HG03571 (cell line): ENCODE data around the gene SLC7A9.
"Not testable (repeated sequence)": the region's sequence is repeated elsewhere in the genome, so short reads cannot be mapped to it uniquely, and the experiment has no call there.

Experiments
- ATAC-seq: cut with Tn5 transposase; IDR thresholded peaks from one replicate; pipeline ENCODE4 v1.9.1; 2021; ENCODE audit not compliant: unreplicated experiment

SLC7A9 gene

GRCh38 chr19:32864318-32865007, 5.1 kb downstream of the SLC7A9 start:
- ATAC-seq, result no peak

- ATAC-seq, result no peak
Measured at GRCh38 chr19:32863841-32864240, 5.7 kb downstream of the SLC7A9 start.

- no peak for ATAC-seq
Measured at GRCh38 chr19:32863301-32863700, 6.3 kb downstream of the SLC7A9 start.

DNA sequence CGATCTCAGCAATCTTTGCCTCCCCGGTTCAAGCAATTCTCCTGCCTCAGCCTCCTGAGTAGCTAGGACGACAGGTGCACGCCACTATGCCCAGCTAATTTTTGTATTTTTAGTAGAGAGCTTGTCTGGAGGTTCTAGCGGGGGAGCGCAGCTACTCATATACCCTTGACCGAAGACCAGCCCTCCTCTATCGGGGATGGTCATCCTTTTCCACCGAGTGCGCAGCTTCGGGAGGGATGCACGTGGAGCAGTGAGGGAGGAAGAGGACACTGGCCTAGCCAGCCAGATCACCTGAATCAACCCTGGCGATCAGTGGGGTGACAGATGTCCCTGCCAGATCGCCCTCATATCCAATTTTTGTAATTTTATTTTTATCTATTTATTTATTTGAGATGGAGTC, 6.8 kb downstream of the SLC7A9 start:
- ATAC-seq, result no peak

GRCh38 chr19:32862173-32862572, 7.4 kb downstream of the SLC7A9 start:
- no peak for ATAC-seq

DNA sequence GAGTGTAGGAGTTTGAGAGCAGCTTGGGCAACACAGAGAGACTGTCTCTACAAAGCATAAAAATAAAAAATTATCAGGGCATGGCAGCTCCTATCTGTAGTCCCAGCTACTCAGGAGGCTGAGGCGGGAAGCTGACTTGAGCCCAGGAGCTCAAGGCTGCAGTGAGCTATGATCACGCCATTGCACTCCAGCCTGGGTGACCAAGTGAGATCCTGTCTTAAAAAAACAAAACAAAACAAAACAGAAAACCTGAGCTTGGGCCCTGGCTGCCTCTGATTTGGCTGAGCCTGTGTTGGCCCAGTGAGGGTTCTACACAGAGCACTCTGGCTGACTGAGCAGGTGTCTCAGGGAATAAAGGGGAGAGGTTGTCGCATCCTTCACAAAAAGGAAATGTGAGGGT, 8.0 kb downstream of the SLC7A9 start:
- no peak for ATAC-seq

DNA sequence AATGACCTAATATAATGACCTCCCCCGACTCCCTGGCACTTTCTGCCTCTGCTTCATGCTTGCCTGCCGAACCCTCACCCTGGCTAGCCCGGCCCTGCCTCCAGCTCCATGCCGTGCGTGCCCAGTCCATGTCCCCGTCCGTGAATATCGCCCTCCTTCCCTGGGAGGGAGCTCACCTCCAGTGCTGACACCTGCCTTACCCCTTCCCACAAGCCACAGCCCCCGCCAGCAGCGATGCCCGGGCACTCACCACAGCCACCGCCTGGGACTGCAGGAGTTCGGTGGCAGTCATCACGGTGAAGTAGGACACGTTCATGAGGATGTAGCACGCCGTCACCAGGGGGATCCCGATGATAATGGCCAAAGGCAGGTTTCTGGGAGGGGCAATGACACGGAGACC, 10.0 kb downstream of the SLC7A9 start:
- ATAC-seq, result no peak

GRCh38 chr19:32858559-32858958, 11.0 kb downstream of the SLC7A9 start:
- ATAC-seq, result no peak

GRCh38 chr19:32858155-32858554, 11.4 kb downstream of the SLC7A9 start:
- no peak for ATAC-seq

- ATAC-seq, result no peak
Measured at GRCh38 chr19:32857584-32857983, 12.0 kb downstream of the SLC7A9 start.

DNA sequence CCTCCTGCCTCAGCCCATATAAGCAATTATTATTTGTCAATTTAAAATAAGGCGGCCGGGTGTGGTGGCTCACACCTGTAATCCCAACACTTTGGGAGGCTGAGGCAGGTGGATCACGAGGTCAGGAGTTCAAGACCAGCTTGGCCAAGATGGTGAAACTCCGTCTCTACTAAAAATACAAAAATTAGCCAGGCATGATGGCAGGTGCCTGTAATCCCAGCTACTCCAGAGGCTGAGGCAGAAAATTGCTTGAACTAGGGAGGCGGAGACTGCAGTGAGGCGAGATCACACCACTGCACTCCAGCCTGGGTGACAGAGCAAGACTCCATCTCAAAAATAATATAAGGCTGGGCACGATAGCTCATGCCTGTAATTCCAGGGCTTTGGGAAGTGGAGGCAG, 12.7 kb downstream of the SLC7A9 start:
- ATAC-seq, result not testable (repeated sequence)

DNA sequence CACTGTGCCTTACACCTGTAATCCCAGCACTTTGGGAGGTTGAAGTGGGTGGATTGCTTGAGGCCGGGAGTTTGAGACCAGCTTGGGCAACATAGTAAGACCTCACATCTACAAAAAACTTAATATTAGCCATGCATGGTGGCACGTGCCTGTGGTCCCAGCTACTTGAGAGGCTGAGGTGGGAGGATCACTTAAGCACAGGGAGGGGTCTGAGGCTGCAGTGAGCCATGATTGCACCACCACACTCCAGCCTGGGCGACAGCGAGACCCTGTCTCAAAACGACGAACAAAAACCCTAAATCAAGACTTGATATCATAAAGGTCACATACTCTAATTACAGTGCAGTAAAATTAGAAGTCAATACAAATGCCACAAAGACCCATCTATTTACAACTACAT, 17.4 kb downstream of the SLC7A9 start:
- ATAC-seq, result no peak

- not testable (repeated sequence) for ATAC-seq
Measured at GRCh38 chr19:32848035-32848434, 21.5 kb downstream of the SLC7A9 start.

- ATAC-seq, result no peak
Measured at GRCh38 chr19:32843716-32844245, 25.8 kb downstream of the SLC7A9 start.

GRCh38 chr19:32842061-32842460, 27.5 kb downstream of the SLC7A9 start:
- no peak for ATAC-seq

DNA sequence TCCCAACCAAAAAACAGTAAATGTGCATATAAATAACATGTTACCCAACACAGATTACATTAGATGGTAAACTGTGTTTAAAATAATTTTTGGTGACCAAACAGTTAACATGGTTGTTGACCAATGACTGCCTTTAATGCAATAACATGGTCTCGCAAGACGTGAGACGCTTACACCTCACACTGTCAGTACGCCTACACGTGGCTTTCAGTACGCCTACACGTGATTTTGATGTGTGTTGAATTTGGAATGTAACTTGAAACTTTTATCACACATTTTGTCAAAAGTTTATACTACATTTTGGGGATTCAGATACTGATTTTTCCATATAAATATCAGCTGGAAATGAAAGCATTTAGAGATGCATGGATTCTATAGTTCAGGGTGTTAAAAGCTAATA, 32.0 kb downstream of the SLC7A9 start:
- no peak for ATAC-seq

- not testable (repeated sequence) for ATAC-seq
Measured at GRCh38 chr19:32833388-32833787, 36.2 kb downstream of the SLC7A9 start.

- not testable (repeated sequence) for ATAC-seq
Measured at GRCh38 chr19:32832825-32833224, 36.7 kb downstream of the SLC7A9 start.

- ATAC-seq, result not testable (repeated sequence)
Measured at GRCh38 chr19:32832094-32832493, 37.5 kb downstream of the SLC7A9 start.

DNA sequence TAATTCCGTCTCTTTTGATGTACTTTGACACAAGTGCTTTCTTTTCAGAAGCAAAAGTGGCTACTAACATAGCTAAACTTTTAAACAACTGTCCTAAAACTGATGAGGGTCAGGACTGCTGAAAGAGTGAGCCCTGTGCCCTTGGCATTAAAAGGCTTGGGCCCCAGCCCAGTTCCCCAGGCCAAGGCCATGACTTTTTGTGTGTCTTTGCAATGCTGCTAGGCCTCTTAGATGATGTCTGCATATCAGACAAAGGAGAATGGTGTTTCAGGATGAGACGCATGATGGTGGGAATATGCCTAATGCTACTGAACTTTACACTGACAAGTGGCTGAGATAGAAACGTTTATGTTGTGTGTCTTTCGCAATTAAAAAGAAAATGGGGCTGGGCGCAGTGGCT, 38.0 kb downstream of the SLC7A9 start:
- ATAC-seq, result no peak

DNA sequence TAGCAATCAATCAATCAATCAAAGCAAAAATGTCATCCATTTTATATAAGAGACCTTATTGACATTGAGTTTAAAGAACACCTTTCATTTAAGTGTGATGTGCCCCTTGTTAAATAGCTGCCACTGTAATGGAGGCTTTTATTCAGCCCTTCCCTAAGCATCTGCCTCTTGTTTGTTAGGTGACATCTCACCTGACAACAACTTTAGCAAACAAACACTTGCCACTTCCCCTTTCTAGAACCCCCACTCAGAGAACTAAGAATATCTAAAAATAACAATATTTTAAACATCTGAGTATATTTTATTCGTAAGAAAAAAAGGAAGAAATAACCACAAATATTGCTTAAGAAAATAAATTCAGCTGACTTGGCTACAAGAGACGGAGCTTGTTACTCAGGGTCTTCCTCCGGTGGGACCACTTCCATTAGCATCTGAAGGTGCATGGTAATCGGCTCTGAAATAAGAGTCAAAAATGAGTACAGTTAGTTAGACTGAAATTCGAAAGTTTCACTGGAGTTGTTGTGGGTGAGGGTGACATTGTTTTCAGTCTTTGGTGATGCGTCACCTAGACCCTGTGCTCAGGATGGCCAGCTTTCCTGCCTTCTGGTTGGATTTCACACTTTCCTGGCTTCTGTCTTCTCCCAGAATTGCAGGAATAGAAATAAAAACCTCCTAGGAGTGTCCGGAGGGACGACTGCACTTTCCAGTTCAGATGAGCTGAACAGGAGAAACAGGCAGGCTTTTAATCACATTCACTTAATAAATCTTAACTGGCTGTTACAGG, 39.1 kb downstream of the SLC7A9 start:
- ATAC-seq, result no peak

GRCh38 chr19:32829345-32829896, 40.1 kb downstream of the SLC7A9 start:
- no peak for ATAC-seq
